Measurements from ENCODE around the gene MTHFSD.

Gene MTHFSD

DNA sequence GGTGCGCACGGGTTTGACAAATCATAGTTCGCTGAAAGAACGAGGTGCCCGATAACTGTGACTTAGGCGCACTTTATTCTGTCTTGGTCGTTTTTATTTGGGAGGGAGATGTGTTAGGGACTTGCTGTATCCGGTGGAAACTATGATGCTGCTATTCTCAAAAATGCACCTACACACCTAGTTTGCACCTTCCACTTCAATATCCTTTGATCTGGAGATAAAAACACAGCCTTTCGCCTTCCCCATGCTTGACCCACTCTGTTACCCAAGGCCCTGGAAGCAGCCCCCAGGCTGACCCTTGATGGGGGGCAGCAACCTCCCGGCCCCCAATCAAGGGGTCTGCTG, 59.7 kb downstream of the MTHFSD start:
- TF ChIP-seq FOXM1 (IDR thresholded peaks at IDR 0.05; ENCODE audit: borderline replicate concordance) (no peak), CTBP1 (IDR thresholded peaks at IDR 0.05; ENCODE audit: borderline replicate concordance) (no peak), NFRKB (IDR thresholded peaks at IDR 0.05) (no peak), ZNF384 (IDR thresholded peaks at IDR 0.05) (no peak), BHLHE40 (IDR thresholded peaks at IDR 0.05; ENCODE audit: borderline replicate concordance) (no peak), HDGF (IDR thresholded peaks at IDR 0.05; ENCODE audit: borderline replicate concordance) (no peak), SUZ12 (IDR thresholded peaks at IDR 0.05) (no peak), TARDBP (IDR thresholded peaks at IDR 0.05) (no peak), FOXK2 (IDR thresholded peaks at IDR 0.05) (no peak), ELF4 (IDR thresholded peaks at IDR 0.05) (no peak), SP1 (IDR thresholded peaks at IDR 0.05) (no peak), ARNT (IDR thresholded peaks at IDR 0.05) (no peak), L3MBTL2 (conservative IDR thresholded peaks at IDR 0.05) (no peak), LEF1 (IDR thresholded peaks at IDR 0.05; ENCODE audit: borderline replicate concordance) (no peak), FOXA1 (IDR thresholded peaks at IDR 0.05) (no peak)
- TF ChIP-seq, protein P1, sequence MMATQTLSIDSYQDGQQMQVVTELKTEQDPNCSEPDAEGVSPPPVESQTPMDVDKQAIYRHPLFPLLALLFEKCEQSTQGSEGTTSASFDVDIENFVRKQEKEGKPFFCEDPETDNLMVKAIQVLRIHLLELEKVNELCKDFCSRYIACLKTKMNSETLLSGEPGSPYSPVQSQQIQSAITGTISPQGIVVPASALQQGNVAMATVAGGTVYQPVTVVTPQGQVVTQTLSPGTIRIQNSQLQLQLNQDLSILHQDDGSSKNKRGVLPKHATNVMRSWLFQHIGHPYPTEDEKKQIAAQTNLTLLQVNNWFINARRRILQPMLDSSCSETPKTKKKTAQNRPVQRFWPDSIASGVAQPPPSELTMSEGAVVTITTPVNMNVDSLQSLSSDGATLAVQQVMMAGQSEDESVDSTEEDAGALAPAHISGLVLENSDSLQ (IDR thresholded peaks at IDR 0.05): no peak
- DNase-seq (ENCODE audit: extremely low spot score): no peak
- ChIA-PET POLR2A (no interaction called here), CTCF (no interaction called here)

DNA sequence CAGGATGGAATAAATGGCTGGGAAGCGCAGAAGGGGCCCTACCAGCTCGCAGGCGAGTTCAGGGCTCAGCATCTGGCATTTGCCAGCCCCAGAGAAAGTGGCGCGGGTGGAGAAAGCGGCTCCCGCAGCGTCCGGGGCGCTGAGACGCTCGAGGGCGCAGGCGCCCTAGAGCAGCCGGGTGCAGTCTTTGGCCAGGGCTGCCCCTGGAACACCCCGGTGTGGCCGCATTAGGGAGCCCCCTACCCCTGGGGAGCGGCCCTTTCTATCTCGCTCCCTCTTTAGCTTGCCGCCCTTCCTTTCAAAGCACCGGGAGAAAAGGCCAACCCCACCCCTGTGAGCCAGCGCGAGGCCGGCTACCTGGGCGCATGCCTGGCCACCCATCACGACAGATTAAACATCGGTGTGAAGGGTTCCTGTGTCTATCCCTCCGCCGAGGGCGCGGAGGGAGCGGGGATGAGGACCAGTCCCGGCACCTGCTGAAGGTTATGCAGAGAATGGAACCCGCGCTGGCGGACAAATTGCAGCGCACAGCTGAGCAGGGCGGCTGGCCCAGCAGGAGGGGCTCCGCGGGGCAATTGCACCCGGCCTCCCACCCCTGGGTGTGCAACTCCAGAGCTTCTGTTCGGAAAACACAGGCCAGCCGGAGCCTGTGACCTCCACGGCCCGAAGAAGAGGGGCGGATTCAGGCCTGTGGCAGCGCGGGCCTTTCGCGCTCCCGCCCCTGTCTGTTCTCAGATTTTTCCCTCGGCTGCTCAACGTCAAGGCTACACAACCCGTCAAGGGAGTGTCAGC, 60.3 kb downstream of the MTHFSD start:
- ChIA-PET POLR2A (no interaction called here), CTCF (no interaction called here)
- DNase-seq (ENCODE audit: extremely low spot score): no peak
- TF ChIP-seq L3MBTL2 (conservative IDR thresholded peaks at IDR 0.05) (no peak), SP1 (IDR thresholded peaks at IDR 0.05) (no peak), ARNT (IDR thresholded peaks at IDR 0.05) (no peak), HDGF (IDR thresholded peaks at IDR 0.05; ENCODE audit: borderline replicate concordance) (no peak), LEF1 (IDR thresholded peaks at IDR 0.05; ENCODE audit: borderline replicate concordance) (no peak), SUZ12 (IDR thresholded peaks at IDR 0.05) (no peak), ZNF384 (IDR thresholded peaks at IDR 0.05) (no peak), FOXA1 (IDR thresholded peaks at IDR 0.05) (no peak), BHLHE40 (IDR thresholded peaks at IDR 0.05; ENCODE audit: borderline replicate concordance) (no peak), FOXK2 (IDR thresholded peaks at IDR 0.05) (no peak), NFRKB (IDR thresholded peaks at IDR 0.05) (no peak), FOXM1 (IDR thresholded peaks at IDR 0.05; ENCODE audit: borderline replicate concordance) (no peak), CTBP1 (IDR thresholded peaks at IDR 0.05; ENCODE audit: borderline replicate concordance) (no peak), TARDBP (IDR thresholded peaks at IDR 0.05) (no peak)
- TF ChIP-seq, protein P1 (IDR thresholded peaks at IDR 0.05): no peak

DNA sequence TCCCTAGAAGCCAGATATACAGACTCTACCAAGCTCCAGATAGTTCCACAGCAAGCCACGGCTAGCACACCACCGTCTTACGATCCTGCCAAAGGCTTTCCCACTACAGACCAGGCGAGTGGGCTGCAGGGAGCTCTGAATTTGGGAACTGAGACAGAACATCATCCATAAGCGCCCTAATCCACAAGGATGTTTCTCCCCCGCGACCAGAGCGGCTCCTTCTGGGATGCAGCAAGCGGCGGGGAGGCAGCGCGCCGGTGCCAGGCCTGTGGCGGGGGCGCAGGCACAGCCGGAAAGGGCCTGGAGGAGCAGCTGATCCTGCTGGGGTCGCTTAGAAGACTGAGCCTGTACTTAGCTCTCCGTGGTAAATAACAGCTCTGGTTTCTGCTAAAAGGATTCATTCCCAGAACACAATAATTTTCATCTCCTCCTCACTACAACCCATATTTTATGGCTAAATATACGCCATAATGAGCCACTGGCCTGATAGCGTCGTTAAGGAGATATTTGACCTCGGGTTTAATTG, 60.9 kb downstream of the MTHFSD start:
- TF ChIP-seq FOXA1 (IDR thresholded peaks at IDR 0.05) (no peak), BHLHE40 (IDR thresholded peaks at IDR 0.05; ENCODE audit: borderline replicate concordance) (no peak), SUZ12 (IDR thresholded peaks at IDR 0.05) (no peak), L3MBTL2 (conservative IDR thresholded peaks at IDR 0.05) (no peak), FOXK2 (IDR thresholded peaks at IDR 0.05) (no peak), CTBP1 (IDR thresholded peaks at IDR 0.05; ENCODE audit: borderline replicate concordance) (no peak), SP1 (IDR thresholded peaks at IDR 0.05) (no peak), HDGF (IDR thresholded peaks at IDR 0.05; ENCODE audit: borderline replicate concordance) (no peak), ARNT (IDR thresholded peaks at IDR 0.05) (no peak), ZNF384 (IDR thresholded peaks at IDR 0.05) (no peak), FOXM1 (IDR thresholded peaks at IDR 0.05; ENCODE audit: borderline replicate concordance) (no peak)
- TF ChIP-seq, protein P1 (IDR thresholded peaks at IDR 0.05): no peak
- ChIA-PET CTCF (interaction anchor here (0.6 kb wide), 1 partner anchor 152 kb away, joined by 3 read pairs; no protein-coding TSS in a partner anchor), POLR2A (no interaction called here)
- no peak for DNase-seq (ENCODE audit: extremely low spot score)

DNA sequence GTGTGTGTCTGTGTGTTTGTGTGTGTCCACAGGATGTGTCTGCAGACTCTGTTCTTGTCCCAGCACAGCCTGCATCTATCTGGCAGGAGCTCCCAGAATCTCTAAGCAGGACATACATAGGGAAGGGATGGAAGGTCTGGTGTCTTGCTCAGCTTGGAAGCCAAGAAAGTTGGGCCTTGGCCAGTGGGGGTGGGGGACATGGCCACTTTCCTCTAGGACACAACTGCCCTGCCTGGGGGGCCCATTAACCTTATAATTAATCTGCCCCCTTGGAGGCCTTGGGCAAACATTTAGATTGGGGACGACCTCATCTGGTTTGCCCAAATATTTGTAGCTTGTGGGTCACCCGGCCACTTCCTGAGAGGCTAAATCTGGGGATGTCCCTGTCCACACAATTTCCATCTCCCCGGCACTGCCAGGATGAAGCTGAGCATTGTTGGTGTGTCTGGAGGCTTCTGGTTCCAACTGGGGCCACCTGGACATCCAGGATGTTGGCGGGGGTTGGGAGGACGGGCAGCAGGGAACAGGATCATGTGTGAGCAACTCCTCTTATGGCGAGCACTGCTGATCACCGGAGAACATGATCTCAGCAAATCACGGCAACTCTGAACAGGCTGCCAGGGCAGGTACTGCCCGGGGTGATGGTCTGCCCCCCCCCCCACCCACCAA, 61.9 kb downstream of the MTHFSD start:
- CTCF ChIA-PET: interaction anchor here (0.6 kb wide), 1 partner anchor 240 kb away, joined by 4 read pairs; no protein-coding TSS in a partner anchor

More for the DNA sequence above, 61.9 kb downstream of the MTHFSD start:
- no peak for DNase-seq (ENCODE audit: extremely low spot score)
- TF ChIP-seq ZNF384 (IDR thresholded peaks at IDR 0.05) (no peak), L3MBTL2 (conservative IDR thresholded peaks at IDR 0.05) (no peak), BHLHE40 (IDR thresholded peaks at IDR 0.05; ENCODE audit: borderline replicate concordance) (no peak), TARDBP (IDR thresholded peaks at IDR 0.05) (no peak), FOXM1 (IDR thresholded peaks at IDR 0.05; ENCODE audit: borderline replicate concordance) (no peak), HDGF (IDR thresholded peaks at IDR 0.05; ENCODE audit: borderline replicate concordance) (no peak), FOXK2 (IDR thresholded peaks at IDR 0.05) (no peak), LEF1 (IDR thresholded peaks at IDR 0.05; ENCODE audit: borderline replicate concordance) (no peak), ARNT (IDR thresholded peaks at IDR 0.05) (no peak), FOXA1 (IDR thresholded peaks at IDR 0.05) (no peak)
- TF ChIP-seq, protein P1 (IDR thresholded peaks at IDR 0.05): no peak
- POLR2A ChIA-PET: no interaction called here
